Caco-2 (cell line): ENCODE measurements around the gene TFDP2. TPM values are rescaled to one million over a fixed set of nuclear protein-coding genes. Genes with fewer than 3 reads are reported as not detected.

Source experiments
- BruUV-seq: library from RNA; stranded (reverse); fragments of 400-500 nt; replicated peaks from 2 replicates; lab custom pipeline; 2021; lab: Mats Ljungman, UMichigan
- CTCF ChIA-PET: fragments of 300-600 bp; sonication (Branson Sonifier 250); formaldehyde crosslinking; loops from one replicate; lab custom pipeline; 2022; ENCODE audit warnings: antibody characterized with exemption; lab: Charles Lee
- POLR2A ChIA-PET: fragments of 300-600 bp; sonication (Branson Sonifier 250); formaldehyde crosslinking; loops from one replicate; lab custom pipeline; 2022; ENCODE audit warnings: antibody characterized with exemption; lab: Charles Lee
- DNase-seq, 2 experiments: peaks; one replicate each; pipeline versions ENCODE4 v3.0.0 to v3.0.0-alpha.2; 2020 to 2022
- H3K27me3 ChIP-seq: replicated peaks from 2 replicates; pipeline ENCODE4 v1.6.0; 2011; ENCODE audit warnings: low read length; ENCODE audit not compliant: control insufficient read depth, insufficient read depth
- H3K36me3 ChIP-seq: 2 replicates; pipeline ENCODE4 v1.5.1; 2011; ENCODE audit warnings: low read length; ENCODE audit not compliant: control insufficient read depth, insufficient read depth
- H3K4me1 ChIP-seq: fragments of 250-450 bp; sonication (Bioruptor Pico); 2 replicates; pipeline ENCODE4 v1.5.1; 2020; ENCODE audit warnings: mild to moderate bottlenecking
- H3K4me3 ChIP-seq: 2 replicates; pipeline ENCODE4 v1.5.1; 2011; ENCODE audit warnings: low read depth, mild to moderate bottlenecking, control low read depth, low read length
- H3K9me3 ChIP-seq: fragments of 250-450 bp; sonication (Bioruptor Pico); 2 replicates; pipeline ENCODE4 v1.5.1; 2020; ENCODE audit warnings: mild to moderate bottlenecking, moderate library complexity
- H3K27ac Mint-ChIP-seq: one replicate; pipeline ENCODE4 v1.8.0; 2022; ENCODE audit warnings: mixed read lengths; ENCODE audit not compliant: unreplicated experiment
- H3K27me3 Mint-ChIP-seq: one replicate; pipeline ENCODE4 v1.8.0; 2022; ENCODE audit warnings: mixed read lengths; ENCODE audit not compliant: insufficient read depth, unreplicated experiment
- H3K36me3 Mint-ChIP-seq: one replicate; pipeline ENCODE4 v1.8.0; 2022; ENCODE audit warnings: mild to moderate bottlenecking, mixed read lengths; ENCODE audit not compliant: insufficient read depth, unreplicated experiment
- H3K4me1 Mint-ChIP-seq: one replicate; pipeline ENCODE4 v1.8.0; 2022; ENCODE audit warnings: low read depth, mixed read lengths; ENCODE audit not compliant: unreplicated experiment
- H3K4me3 Mint-ChIP-seq: one replicate; pipeline ENCODE4 v1.8.0; 2022; ENCODE audit warnings: mild to moderate bottlenecking, moderate library complexity, mixed read lengths; ENCODE audit not compliant: unreplicated experiment
- H3K9me3 Mint-ChIP-seq: one replicate; pipeline ENCODE4 v1.8.0; 2022; ENCODE audit warnings: mixed read lengths; ENCODE audit not compliant: unreplicated experiment
- intact Hi-C: fragments of 100-400 bp; cut with micrococcal nuclease; formaldehyde crosslinking; loops from one replicate; pipeline ENCODE4 v1.10.0; 2022; ENCODE audit not compliant: unreplicated experiment
- total RNA-seq: library from RNA; stranded (reverse); gene quantifications from 2 replicates; pipeline ENCODE4 v1.2.3, GENCODE V29; 2022
- TF ChIP-seq, protein P1 (sequence below), 2 experiments: fragments of 200-600 bp in 1 of 2; IDR thresholded peaks; 1 replicate in 1 of 2; 2 replicates in 1 of 2; pipeline versions ENCODE4 v1.5.1 to v1.8.0; 2011 to 2022; ENCODE audit warnings: antibody characterized with exemption in 1 of 2, control low read depth in 1 of 2, inconsistent platforms in 1 of 2, low read depth in 1 of 2, low read length in 1 of 2, mild to moderate bottlenecking in 1 of 2, moderate library complexity in 1 of 2; ENCODE audit not compliant: insufficient read depth in 1 of 2, severe bottlenecking in 1 of 2, unreplicated experiment in 1 of 2

Gene TFDP2
- total RNA-seq, 1 experiment from 2014 or later: 38.6 TPM

DNA sequence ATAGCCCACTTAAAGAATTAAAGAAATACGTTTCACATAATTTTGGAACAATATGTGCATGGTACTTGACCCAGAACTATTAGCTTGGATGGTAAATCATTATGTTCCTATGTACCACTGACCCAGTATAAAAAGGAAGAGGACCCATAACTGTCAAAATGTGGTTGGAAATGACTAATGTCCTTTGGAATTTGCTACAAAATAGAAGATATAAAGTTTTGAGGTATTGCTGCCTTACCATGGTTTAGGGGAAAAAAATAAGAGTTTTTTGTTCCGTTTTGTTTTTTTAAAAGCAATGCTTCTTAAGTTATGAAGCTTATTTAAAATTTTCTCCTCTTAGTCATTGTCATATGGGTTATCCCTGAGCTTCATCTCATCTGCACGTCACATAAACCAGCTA is 15.8 kb upstream of the TFDP2 start:
- Mint-ChIP-seq H3K4me3 (no peak overlapping the region), H3K9me3 (no peaks in the 10 kb centered on the region), H3K4me1 (no peaks in the 10 kb centered on the region), H3K27ac (no peak overlapping the region), H3K27me3 (no peaks in the 10 kb centered on the region), H3K36me3 (peaks cover 15% of the 10 kb centered on the region)
- Histone ChIP-seq H3K9me3 (no peaks in the 10 kb centered on the region), H3K27me3 (no peaks in the 10 kb centered on the region), H3K4me1 (no peaks in the 10 kb centered on the region), H3K36me3 (no peaks in the 10 kb centered on the region), H3K4me3 (no peak overlapping the region)
- no peak for DNase-seq
- TF ChIP-seq, protein P1, sequence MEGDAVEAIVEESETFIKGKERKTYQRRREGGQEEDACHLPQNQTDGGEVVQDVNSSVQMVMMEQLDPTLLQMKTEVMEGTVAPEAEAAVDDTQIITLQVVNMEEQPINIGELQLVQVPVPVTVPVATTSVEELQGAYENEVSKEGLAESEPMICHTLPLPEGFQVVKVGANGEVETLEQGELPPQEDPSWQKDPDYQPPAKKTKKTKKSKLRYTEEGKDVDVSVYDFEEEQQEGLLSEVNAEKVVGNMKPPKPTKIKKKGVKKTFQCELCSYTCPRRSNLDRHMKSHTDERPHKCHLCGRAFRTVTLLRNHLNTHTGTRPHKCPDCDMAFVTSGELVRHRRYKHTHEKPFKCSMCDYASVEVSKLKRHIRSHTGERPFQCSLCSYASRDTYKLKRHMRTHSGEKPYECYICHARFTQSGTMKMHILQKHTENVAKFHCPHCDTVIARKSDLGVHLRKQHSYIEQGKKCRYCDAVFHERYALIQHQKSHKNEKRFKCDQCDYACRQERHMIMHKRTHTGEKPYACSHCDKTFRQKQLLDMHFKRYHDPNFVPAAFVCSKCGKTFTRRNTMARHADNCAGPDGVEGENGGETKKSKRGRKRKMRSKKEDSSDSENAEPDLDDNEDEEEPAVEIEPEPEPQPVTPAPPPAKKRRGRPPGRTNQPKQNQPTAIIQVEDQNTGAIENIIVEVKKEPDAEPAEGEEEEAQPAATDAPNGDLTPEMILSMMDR (IDR thresholded peaks at IDR 0.05; ENCODE audit: insufficient read depth in 1 of 2, low read depth in 1 of 2, low read length in 1 of 2, severe bottlenecking in 1 of 2, unreplicated experiment in 1 of 2): no peak
- BruUV-seq: no TSS peak
- intact Hi-C loops: no loop called here
- ChIA-PET POLR2A (no interaction called here), CTCF (no interaction called here)

DNA sequence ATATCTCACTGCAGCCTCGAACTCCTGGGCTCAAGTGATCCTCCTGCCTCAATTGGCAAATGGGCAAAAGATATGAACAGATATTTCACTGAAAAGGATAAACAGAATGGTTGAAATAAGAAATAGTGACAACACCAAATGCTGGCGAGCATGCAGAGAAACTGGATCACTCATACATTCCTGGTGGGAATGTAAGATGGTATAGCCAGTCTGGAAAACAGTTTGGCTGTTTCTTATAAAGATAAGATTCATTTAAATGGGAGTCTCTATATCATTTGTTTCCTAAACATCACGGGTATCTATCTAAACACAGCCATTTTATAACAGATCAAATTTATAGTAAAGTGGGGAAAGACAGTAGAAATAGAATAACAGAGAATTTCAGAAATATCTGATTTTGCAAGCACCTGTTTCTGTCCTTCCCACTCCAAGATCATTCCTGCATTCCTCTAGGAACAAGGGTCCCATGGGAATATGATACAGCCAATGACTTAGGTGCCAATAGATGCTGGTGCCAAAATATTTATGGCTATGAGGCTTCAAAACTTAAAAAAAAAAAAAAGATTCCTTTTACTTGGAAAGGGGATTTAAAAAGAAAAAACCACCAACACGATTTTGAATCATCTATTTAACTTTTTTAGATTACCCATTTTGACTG is 9.9 kb upstream of the TFDP2 start:
- POLR2A ChIA-PET: no interaction called here
- H3K4me1 Mint-ChIP-seq: no peaks in the 10 kb centered on the region
- no peaks in the 10 kb centered on the region for H3K9me3 ChIP-seq
- no TSS peak for BruUV-seq
- TF ChIP-seq, protein P1 (IDR thresholded peaks at IDR 0.05; ENCODE audit: insufficient read depth in 1 of 2, low read depth in 1 of 2, low read length in 1 of 2, severe bottlenecking in 1 of 2, unreplicated experiment in 1 of 2): no peak
- H3K27me3 ChIP-seq: no peaks in the 10 kb centered on the region
- no peak overlapping the region for H3K27ac Mint-ChIP-seq
- CTCF ChIA-PET: no interaction called here
- no peak overlapping the region for H3K4me3 Mint-ChIP-seq
- no peaks in the 10 kb centered on the region for H3K36me3 ChIP-seq
- H3K27me3 Mint-ChIP-seq: no peaks in the 10 kb centered on the region
- no peaks in the 10 kb centered on the region for H3K9me3 Mint-ChIP-seq
- no peak for DNase-seq
- intact Hi-C loops: no loop called here
- H3K4me1 ChIP-seq: no peaks in the 10 kb centered on the region
- H3K4me3 ChIP-seq: no peak overlapping the region
- peaks cover 6% of the 10 kb centered on the region for H3K36me3 Mint-ChIP-seq

DNA sequence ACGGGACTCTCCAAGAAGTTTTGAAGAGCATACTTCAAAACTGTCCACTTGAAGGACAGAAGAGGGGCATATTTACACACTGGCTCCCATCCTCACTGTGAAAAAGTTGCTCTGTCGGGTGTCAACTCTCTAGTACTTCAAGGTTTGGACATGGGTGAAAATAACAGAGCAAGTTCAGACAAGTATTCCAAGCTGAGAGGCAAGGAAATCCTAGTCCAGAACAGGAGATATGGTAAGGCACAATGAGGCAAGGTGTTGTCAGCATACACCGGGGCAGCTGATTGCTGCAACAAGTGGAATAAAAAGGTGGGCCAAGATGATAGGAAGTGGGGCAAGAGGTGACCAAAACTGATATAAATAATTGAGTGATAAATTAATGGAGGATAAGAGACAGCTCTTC is 4.8 kb upstream of the TFDP2 start:
- Mint-ChIP-seq H3K27me3 (peaks cover 3% of the 10 kb centered on the region), H3K36me3 (no peaks in the 10 kb centered on the region), H3K9me3 (no peaks in the 10 kb centered on the region), H3K4me3 (no peak overlapping the region), H3K27ac (no peak overlapping the region), H3K4me1 (no peaks in the 10 kb centered on the region)
- H3K9me3 ChIP-seq: no peaks in the 10 kb centered on the region
- DNase-seq: no peak
- ChIA-PET POLR2A (no interaction called here), CTCF (no interaction called here)
- H3K27me3 ChIP-seq: no peaks in the 10 kb centered on the region
- intact Hi-C loops: no loop called here
- H3K4me1 ChIP-seq: no peaks in the 10 kb centered on the region
- H3K36me3 ChIP-seq: no peaks in the 10 kb centered on the region
- no peak overlapping the region for H3K4me3 ChIP-seq
- TF ChIP-seq, protein P1 (IDR thresholded peaks at IDR 0.05; ENCODE audit: insufficient read depth in 1 of 2, low read depth in 1 of 2, low read length in 1 of 2, severe bottlenecking in 1 of 2, unreplicated experiment in 1 of 2): no peak
- BruUV-seq: no TSS peak
